ENCODE data around the gene SFTPD.
"Not testable (repeated sequence)": the region's sequence is repeated elsewhere in the genome, so short reads cannot be mapped to it uniquely, and the experiment has no call there.

The SFTPD gene

GRCh38 chr10:79923669-79924068 lies 25.2 kb downstream of the SFTPD start:
- no peak for DNase-seq

GRCh38 chr10:79923145-79923544 lies 25.8 kb downstream of the SFTPD start:
- DNase-seq, result no peak

GRCh38 chr10:79922011-79922412 lies 26.9 kb downstream of the SFTPD start:
- DNase-seq, result not testable (repeated sequence)

- not testable (repeated sequence) for DNase-seq
These were observed 33.1 kb downstream of the SFTPD start for GRCh38 chr10:79915838-79916237.

GRCh38 chr10:79914512-79914911 lies 34.4 kb downstream of the SFTPD start:
- DNase-seq, result not testable (repeated sequence)

GRCh38 chr10:79910836-79911235 lies 38.1 kb downstream of the SFTPD start:
- DNase-seq, result no peak

- DNase-seq, result no peak
These were observed 38.6 kb downstream of the SFTPD start for GRCh38 chr10:79910344-79910743.

- no peak for DNase-seq
These were observed 43.3 kb downstream of the SFTPD start for GRCh38 chr10:79905322-79906314.

- DNase-seq, result peak in 1 of 2 experiments; percentile 39
These were observed 44.1 kb downstream of the SFTPD start for GRCh38 chr10:79904671-79905321.

GRCh38 chr10:79901571-79901970 lies 47.3 kb downstream of the SFTPD start:
- DNase-seq, result not testable (repeated sequence)

- DNase-seq, result no peak
These were observed 50.1 kb downstream of the SFTPD start for GRCh38 chr10:79898597-79899325.

GRCh38 chr10:79892896-79893295 lies 56.0 kb downstream of the SFTPD start:
- DNase-seq, result not testable (repeated sequence)

- DNase-seq, result no peak
These were observed 58.4 kb downstream of the SFTPD start for GRCh38 chr10:79890469-79890868.

GRCh38 chr10:79888984-79889383 lies 59.9 kb downstream of the SFTPD start:
- DNase-seq, result not testable (repeated sequence)

Measured in NCI-H446 (cell line).